SK-N-SH treated with all-trans-retinoic acid at 6 μM for 48 hours (cell line): ENCODE results near the gene ICAM3.

Source experiments
- ATAC-seq: fragments of 200-7000 bp; cut with Tn5 transposase; 3 replicates; pipeline ENCODE4 v1.9.1; 2020; ENCODE audit warnings: mild to moderate bottlenecking, moderate library complexity
- BACH2 ChIP-seq: fragments of 250-450 bp; sonication (Bioruptor Pico); IDR thresholded peaks from 2 replicates; pipeline ENCODE4 v1.9.0; 2021; ENCODE audit warnings: mild to moderate bottlenecking, borderline replicate concordance
- ESRRG ChIP-seq: fragments of 250-450 bp; sonication (Bioruptor Pico); IDR thresholded peaks from 2 replicates; pipeline ENCODE4 v1.6.1; 2021; ENCODE audit warnings: mild to moderate bottlenecking
- GLIS3 ChIP-seq: fragments of 250-450 bp; sonication (Bioruptor Pico); IDR thresholded peaks from 2 replicates; pipeline ENCODE4 v1.5.0; 2020; ENCODE audit warnings: mild to moderate bottlenecking, moderate library complexity
- ISL1 ChIP-seq: fragments of 250-450 bp; sonication (Bioruptor Pico); IDR thresholded peaks from 2 replicates; pipeline ENCODE4 v2.1.2; 2022; ENCODE audit warnings: mild to moderate bottlenecking, moderate library complexity
- OSR1 ChIP-seq: fragments of 250-450 bp; sonication (Bioruptor Pico); IDR thresholded peaks from 2 replicates; pipeline ENCODE4 v1.8.0; 2022; ENCODE audit warnings: moderate library complexity, mild to moderate bottlenecking, inconsistent platforms
- PPARA ChIP-seq: fragments of 250-450 bp; sonication (Bioruptor Pico); IDR thresholded peaks from 2 replicates; pipeline ENCODE4 v1.5.0; 2020; ENCODE audit warnings: mild to moderate bottlenecking, borderline replicate concordance
- RARB ChIP-seq: fragments of 250-450 bp; sonication (Bioruptor Pico); IDR thresholded peaks from 2 replicates; pipeline ENCODE4 v1.8.0; 2021; ENCODE audit warnings: mild to moderate bottlenecking, moderate library complexity
- SNAI2 ChIP-seq: fragments of 250-450 bp; sonication (Bioruptor Pico); IDR thresholded peaks from 2 replicates; pipeline ENCODE4 v1.5.0; 2020; ENCODE audit warnings: mild to moderate bottlenecking, moderate library complexity
- TCF4 ChIP-seq: fragments of 250-450 bp; sonication (Bioruptor Pico); IDR thresholded peaks from 2 replicates; pipeline ENCODE4 v1.8.0; 2021; ENCODE audit warnings: mild to moderate bottlenecking, moderate library complexity, borderline replicate concordance
- TOX ChIP-seq: fragments of 250-450 bp; sonication (Bioruptor Pico); IDR thresholded peaks from 2 replicates; pipeline ENCODE4 v1.8.0; 2021; ENCODE audit warnings: mild to moderate bottlenecking, moderate library complexity, borderline replicate concordance
- ZC3H10 ChIP-seq: fragments of 250-450 bp; sonication (Bioruptor Pico); IDR thresholded peaks from 2 replicates; pipeline ENCODE4 v1.5.1; 2021; ENCODE audit warnings: mild to moderate bottlenecking, moderate library complexity
- ZFP3 ChIP-seq: fragments of 250-450 bp; sonication (Bioruptor Pico); IDR thresholded peaks from 2 replicates; pipeline ENCODE4 v1.5.0; 2020; ENCODE audit warnings: mild to moderate bottlenecking, moderate library complexity
- ZFP30 ChIP-seq: fragments of 450-650 bp; formaldehyde crosslinking; IDR thresholded peaks from 2 replicates; pipeline ENCODE4 v1.5.0; 2022; ENCODE audit warnings: mild to moderate bottlenecking, moderate library complexity
- ZNF565 ChIP-seq: fragments of 450-650 bp; formaldehyde crosslinking; conservative IDR thresholded peaks from 2 replicates; pipeline ENCODE4 v1.5.0; 2020; ENCODE audit warnings: low read depth, mild to moderate bottlenecking, moderate library complexity
- ZNF70 ChIP-seq: fragments of 450-650 bp; formaldehyde crosslinking; IDR thresholded peaks from 2 replicates; pipeline ENCODE4 v1.5.0; 2020; ENCODE audit warnings: mild to moderate bottlenecking, moderate library complexity
- ZNF8 ChIP-seq: fragments of 450-650 bp; formaldehyde crosslinking; IDR thresholded peaks from 2 replicates; pipeline ENCODE4 v1.5.0; 2020; ENCODE audit warnings: mild to moderate bottlenecking, moderate library complexity
- TF ChIP-seq, protein P1 (sequence below): fragments of 250-450 bp; sonication (Bioruptor Pico); IDR thresholded peaks from 2 replicates; pipeline ENCODE4 v1.5.1; 2021; ENCODE audit warnings: mild to moderate bottlenecking, moderate library complexity
- TF ChIP-seq, protein P2 (sequence below): fragments of 250-450 bp; sonication (Bioruptor Pico); IDR thresholded peaks from 2 replicates; pipeline ENCODE4 v1.5.0; 2020; ENCODE audit warnings: mild to moderate bottlenecking, moderate library complexity
- TF ChIP-seq, protein P3 (sequence below): fragments of 250-450 bp; sonication (Bioruptor Pico); IDR thresholded peaks from 2 replicates; pipeline ENCODE4 v1.8.0; 2021; ENCODE audit warnings: low read depth, mild to moderate bottlenecking, moderate library complexity, borderline replicate concordance
- TF ChIP-seq, protein P4 (sequence below): fragments of 250-450 bp; sonication (Bioruptor Pico); IDR thresholded peaks from 2 replicates; pipeline ENCODE4 v1.8.0; 2020; ENCODE audit warnings: mild to moderate bottlenecking, moderate library complexity, borderline replicate concordance
- TF ChIP-seq, protein P5 (sequence below): fragments of 250-450 bp; sonication (Bioruptor Pico); IDR thresholded peaks from 2 replicates; pipeline ENCODE4 v1.5.1; 2020; ENCODE audit warnings: low read depth, mild to moderate bottlenecking, moderate library complexity

ICAM3 gene

DNA sequence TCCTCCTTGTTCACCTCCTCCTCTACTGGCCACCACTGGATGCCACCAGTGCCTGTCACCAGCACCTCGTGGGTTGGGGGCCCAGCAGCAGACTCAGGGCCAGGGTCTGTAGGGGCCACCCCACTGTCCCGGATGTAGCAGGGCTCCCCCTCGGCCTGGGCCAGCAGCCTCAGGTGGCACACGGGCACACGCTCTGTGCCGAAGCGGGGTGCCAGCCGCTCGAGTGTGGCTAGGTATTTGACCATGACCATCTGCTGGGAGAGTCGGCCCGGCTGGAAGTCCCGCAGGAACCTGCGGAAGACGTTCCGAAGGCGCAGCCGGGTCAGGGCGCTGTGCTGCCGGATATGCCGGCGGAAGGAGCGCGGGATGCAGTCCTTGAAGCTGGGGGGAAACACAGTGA lies 26.1 kb upstream of the ICAM3 start:
- TF ChIP-seq ZNF8 (CRISPR knock-in tag), result no peak
- TF ChIP-seq TOX (CRISPR knock-in tag), result no peak
- no peak for TF ChIP-seq GLIS3 (CRISPR knock-in tag)
- TF ChIP-seq, protein P1, sequence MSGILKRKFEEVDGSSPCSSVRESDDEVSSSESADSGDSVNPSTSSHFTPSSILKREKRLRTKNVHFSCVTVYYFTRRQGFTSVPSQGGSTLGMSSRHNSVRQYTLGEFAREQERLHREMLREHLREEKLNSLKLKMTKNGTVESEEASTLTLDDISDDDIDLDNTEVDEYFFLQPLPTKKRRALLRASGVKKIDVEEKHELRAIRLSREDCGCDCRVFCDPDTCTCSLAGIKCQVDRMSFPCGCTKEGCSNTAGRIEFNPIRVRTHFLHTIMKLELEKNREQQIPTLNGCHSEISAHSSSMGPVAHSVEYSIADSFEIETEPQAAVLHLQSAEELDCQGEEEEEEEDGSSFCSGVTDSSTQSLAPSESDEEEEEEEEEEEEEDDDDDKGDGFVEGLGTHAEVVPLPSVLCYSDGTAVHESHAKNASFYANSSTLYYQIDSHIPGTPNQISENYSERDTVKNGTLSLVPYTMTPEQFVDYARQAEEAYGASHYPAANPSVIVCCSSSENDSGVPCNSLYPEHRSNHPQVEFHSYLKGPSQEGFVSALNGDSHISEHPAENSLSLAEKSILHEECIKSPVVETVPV (CRISPR knock-in tag), result no peak
- TF ChIP-seq ZC3H10 (CRISPR knock-in tag), result no peak
- no peak for TF ChIP-seq ESRRG (CRISPR knock-in tag)
- TF ChIP-seq, protein P2, sequence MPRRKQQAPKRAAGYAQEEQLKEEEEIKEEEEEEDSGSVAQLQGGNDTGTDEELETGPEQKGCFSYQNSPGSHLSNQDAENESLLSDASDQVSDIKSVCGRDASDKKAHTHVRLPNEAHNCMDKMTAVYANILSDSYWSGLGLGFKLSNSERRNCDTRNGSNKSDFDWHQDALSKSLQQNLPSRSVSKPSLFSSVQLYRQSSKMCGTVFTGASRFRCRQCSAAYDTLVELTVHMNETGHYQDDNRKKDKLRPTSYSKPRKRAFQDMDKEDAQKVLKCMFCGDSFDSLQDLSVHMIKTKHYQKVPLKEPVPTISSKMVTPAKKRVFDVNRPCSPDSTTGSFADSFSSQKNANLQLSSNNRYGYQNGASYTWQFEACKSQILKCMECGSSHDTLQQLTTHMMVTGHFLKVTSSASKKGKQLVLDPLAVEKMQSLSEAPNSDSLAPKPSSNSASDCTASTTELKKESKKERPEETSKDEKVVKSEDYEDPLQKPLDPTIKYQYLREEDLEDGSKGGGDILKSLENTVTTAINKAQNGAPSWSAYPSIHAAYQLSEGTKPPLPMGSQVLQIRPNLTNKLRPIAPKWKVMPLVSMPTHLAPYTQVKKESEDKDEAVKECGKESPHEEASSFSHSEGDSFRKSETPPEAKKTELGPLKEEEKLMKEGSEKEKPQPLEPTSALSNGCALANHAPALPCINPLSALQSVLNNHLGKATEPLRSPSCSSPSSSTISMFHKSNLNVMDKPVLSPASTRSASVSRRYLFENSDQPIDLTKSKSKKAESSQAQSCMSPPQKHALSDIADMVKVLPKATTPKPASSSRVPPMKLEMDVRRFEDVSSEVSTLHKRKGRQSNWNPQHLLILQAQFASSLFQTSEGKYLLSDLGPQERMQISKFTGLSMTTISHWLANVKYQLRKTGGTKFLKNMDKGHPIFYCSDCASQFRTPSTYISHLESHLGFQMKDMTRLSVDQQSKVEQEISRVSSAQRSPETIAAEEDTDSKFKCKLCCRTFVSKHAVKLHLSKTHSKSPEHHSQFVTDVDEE (CRISPR knock-in tag), result no peak
- no peak for TF ChIP-seq SNAI2
- no peak for TF ChIP-seq OSR1 (CRISPR knock-in tag)
- no peak for TF ChIP-seq ZFP3
- TF ChIP-seq ZNF70 (CRISPR knock-in tag), result no peak
- TF ChIP-seq, protein P3, sequence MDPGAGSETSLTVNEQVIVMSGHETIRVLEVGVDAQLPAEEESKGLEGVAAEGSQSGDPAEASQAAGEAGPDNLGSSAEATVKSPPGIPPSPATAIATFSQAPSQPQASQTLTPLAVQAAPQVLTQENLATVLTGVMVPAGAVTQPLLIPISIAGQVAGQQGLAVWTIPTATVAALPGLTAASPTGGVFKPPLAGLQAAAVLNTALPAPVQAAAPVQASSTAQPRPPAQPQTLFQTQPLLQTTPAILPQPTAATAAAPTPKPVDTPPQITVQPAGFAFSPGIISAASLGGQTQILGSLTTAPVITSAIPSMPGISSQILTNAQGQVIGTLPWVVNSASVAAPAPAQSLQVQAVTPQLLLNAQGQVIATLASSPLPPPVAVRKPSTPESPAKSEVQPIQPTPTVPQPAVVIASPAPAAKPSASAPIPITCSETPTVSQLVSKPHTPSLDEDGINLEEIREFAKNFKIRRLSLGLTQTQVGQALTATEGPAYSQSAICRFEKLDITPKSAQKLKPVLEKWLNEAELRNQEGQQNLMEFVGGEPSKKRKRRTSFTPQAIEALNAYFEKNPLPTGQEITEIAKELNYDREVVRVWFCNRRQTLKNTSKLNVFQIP (CRISPR knock-in tag), result no peak
- TF ChIP-seq ZFP30 (CRISPR knock-in tag), result no peak
- TF ChIP-seq, protein P4, sequence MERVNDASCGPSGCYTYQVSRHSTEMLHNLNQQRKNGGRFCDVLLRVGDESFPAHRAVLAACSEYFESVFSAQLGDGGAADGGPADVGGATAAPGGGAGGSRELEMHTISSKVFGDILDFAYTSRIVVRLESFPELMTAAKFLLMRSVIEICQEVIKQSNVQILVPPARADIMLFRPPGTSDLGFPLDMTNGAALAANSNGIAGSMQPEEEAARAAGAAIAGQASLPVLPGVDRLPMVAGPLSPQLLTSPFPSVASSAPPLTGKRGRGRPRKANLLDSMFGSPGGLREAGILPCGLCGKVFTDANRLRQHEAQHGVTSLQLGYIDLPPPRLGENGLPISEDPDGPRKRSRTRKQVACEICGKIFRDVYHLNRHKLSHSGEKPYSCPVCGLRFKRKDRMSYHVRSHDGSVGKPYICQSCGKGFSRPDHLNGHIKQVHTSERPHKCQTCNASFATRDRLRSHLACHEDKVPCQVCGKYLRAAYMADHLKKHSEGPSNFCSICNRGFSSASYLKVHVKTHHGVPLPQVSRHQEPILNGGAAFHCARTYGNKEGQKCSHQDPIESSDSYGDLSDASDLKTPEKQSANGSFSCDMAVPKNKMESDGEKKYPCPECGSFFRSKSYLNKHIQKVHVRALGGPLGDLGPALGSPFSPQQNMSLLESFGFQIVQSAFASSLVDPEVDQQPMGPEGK (CRISPR knock-in tag), result no peak
- no peak for TF ChIP-seq RARB (CRISPR knock-in tag)
- TF ChIP-seq ZNF565 (CRISPR knock-in tag), result no peak
- ATAC-seq, result no peak

DNA sequence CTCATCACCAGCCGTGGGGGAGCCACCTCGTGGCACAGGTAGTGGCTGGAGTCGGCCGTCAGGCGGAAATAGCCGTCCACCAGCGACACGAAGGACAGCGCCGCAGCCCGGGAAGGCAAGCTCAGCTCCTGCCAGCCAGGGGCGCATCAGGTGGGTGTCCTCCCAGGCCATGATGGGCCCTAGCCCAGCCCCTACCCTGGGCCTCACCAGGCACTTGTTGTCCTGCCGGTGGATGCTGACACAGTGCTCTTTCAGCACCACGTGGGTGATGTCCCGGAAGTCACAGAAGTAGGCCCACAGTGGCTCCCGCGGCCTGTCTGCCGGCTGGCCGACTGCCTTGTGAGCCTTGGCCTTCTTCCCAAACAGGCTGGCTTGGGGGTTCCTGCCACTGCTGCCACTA lies 25.2 kb upstream of the ICAM3 start:
- ATAC-seq, result no peak
- TF ChIP-seq, protein P5, sequence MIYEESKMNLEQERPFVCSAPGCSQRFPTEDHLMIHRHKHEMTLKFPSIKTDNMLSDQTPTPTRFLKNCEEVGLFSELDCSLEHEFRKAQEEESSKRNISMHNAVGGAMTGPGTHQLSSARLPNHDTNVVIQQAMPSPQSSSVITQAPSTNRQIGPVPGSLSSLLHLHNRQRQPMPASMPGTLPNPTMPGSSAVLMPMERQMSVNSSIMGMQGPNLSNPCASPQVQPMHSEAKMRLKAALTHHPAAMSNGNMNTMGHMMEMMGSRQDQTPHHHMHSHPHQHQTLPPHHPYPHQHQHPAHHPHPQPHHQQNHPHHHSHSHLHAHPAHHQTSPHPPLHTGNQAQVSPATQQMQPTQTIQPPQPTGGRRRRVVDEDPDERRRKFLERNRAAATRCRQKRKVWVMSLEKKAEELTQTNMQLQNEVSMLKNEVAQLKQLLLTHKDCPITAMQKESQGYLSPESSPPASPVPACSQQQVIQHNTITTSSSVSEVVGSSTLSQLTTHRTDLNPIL (CRISPR knock-in tag), result no peak
- TF ChIP-seq TCF4 (CRISPR knock-in tag) (no peak), ISL1 (CRISPR knock-in tag) (no peak), PPARA (no peak), BACH2 (CRISPR knock-in tag) (no peak), ZNF565 (CRISPR knock-in tag) (no peak), GLIS3 (CRISPR knock-in tag) (no peak), ZNF70 (CRISPR knock-in tag) (no peak)
- TF ChIP-seq, protein P3 (CRISPR knock-in tag), result no peak
